ENCODE data around the gene GRIK2. TPM values are rescaled to one million over a fixed set of nuclear protein-coding genes. Genes with fewer than 3 reads are reported as not detected.

Gene GRIK2
- total RNA-seq, 1 donor from 2014 or later: 2.3 TPM

- ATAC-seq (no peak), DNase-seq (no peak)
- intact Hi-C loops (cut with micrococcal nuclease): no loop called here
Observed at GRCh38 chr6:101444717-101445116, 51.2 kb downstream of the GRIK2 start.

GRCh38 chr6:101445527-101445926, 52.0 kb downstream of the GRIK2 start:
- intact Hi-C loops (cut with micrococcal nuclease): no loop called here
- DNase-seq (no peak), ATAC-seq (no peak)

GRCh38 chr6:101450901-101451300, 57.4 kb downstream of the GRIK2 start:
- intact Hi-C loops (cut with micrococcal nuclease): no loop called here
- ATAC-seq: no peak

GRCh38 chr6:101451981-101452380, 58.5 kb downstream of the GRIK2 start:
- ATAC-seq (no peak), DNase-seq (no peak)
- intact Hi-C loops (cut with micrococcal nuclease): no loop called here

More at GRCh38 chr6:101450901-101451300, 57.4 kb downstream of the GRIK2 start:
- DNase-seq: no peak

GRCh38 chr6:101453221-101453620, 59.7 kb downstream of the GRIK2 start:
- intact Hi-C loops (cut with micrococcal nuclease): no loop called here
- no peak for ATAC-seq
- DNase-seq: no peak

- ATAC-seq: no peak
- intact Hi-C loops (cut with micrococcal nuclease): no loop called here
- no peak for DNase-seq
Observed at GRCh38 chr6:101454106-101454676, 60.7 kb downstream of the GRIK2 start.

- DNase-seq (no peak), ATAC-seq (no peak)
- intact Hi-C loops (cut with micrococcal nuclease): no loop called here
Observed at GRCh38 chr6:101458336-101458735, 64.8 kb downstream of the GRIK2 start.

GRCh38 chr6:101458826-101459225, 65.3 kb downstream of the GRIK2 start:
- DNase-seq (no peak), ATAC-seq (no peak)
- intact Hi-C loops (cut with micrococcal nuclease): no loop called here

GRCh38 chr6:101462576-101462975, 69.1 kb downstream of the GRIK2 start:
- ATAC-seq (no peak), DNase-seq (no peak)
- intact Hi-C loops (cut with micrococcal nuclease): no loop called here

- intact Hi-C loops (cut with micrococcal nuclease): no loop called here
- no peak for DNase-seq
Observed at GRCh38 chr6:101465863-101466262, 72.4 kb downstream of the GRIK2 start.

GRCh38 chr6:101477436-101477835, 83.9 kb downstream of the GRIK2 start:
- no peak for DNase-seq

More at GRCh38 chr6:101465863-101466262, 72.4 kb downstream of the GRIK2 start:
- peak; percentile 90 for ATAC-seq

GRCh38 chr6:101478891-101479290, 85.4 kb downstream of the GRIK2 start:
- ATAC-seq (no peak), DNase-seq (no peak)
- intact Hi-C loops (cut with micrococcal nuclease): no loop called here

More at GRCh38 chr6:101477436-101477835, 83.9 kb downstream of the GRIK2 start:
- intact Hi-C loops (cut with micrococcal nuclease): no loop called here
- no peak for ATAC-seq

- DNase-seq: no peak
- ATAC-seq: no peak
- intact Hi-C loops (cut with micrococcal nuclease): no loop called here
Observed at GRCh38 chr6:101482606-101483005, 89.1 kb downstream of the GRIK2 start.

GRCh38 chr6:101484781-101485180, 91.3 kb downstream of the GRIK2 start:
- DNase-seq (no peak), ATAC-seq (no peak)
- intact Hi-C loops (cut with micrococcal nuclease): no loop called here

GRCh38 chr6:101486124-101486523, 92.6 kb downstream of the GRIK2 start:
- no peak for DNase-seq
- intact Hi-C loops (cut with micrococcal nuclease): no loop called here
- no peak for ATAC-seq

- ATAC-seq: no peak
- intact Hi-C loops (cut with micrococcal nuclease): no loop called here
- DNase-seq: no peak
Observed at GRCh38 chr6:101486726-101487125, 93.2 kb downstream of the GRIK2 start.

- no peak for ATAC-seq
Observed at GRCh38 chr6:101489456-101489855, 95.9 kb downstream of the GRIK2 start.

GRCh38 chr6:101490857-101491256, 97.3 kb downstream of the GRIK2 start:
- intact Hi-C loops (cut with micrococcal nuclease): no loop called here
- ATAC-seq: no peak
- no peak for DNase-seq

More at GRCh38 chr6:101489456-101489855, 95.9 kb downstream of the GRIK2 start:
- intact Hi-C loops (cut with micrococcal nuclease): no loop called here
- no peak for DNase-seq

GRCh38 chr6:101502818-101503217, 109.3 kb downstream of the GRIK2 start:
- intact Hi-C loops (cut with micrococcal nuclease): no loop called here
- DNase-seq: no peak
- ATAC-seq: no peak

- ATAC-seq (no peak), DNase-seq (no peak)
- intact Hi-C loops (cut with micrococcal nuclease): no loop called here
Observed at GRCh38 chr6:101509536-101509935, 116.0 kb downstream of the GRIK2 start.

- no peak for DNase-seq
- intact Hi-C loops (cut with micrococcal nuclease): no loop called here
- ATAC-seq: no peak
Observed at GRCh38 chr6:101513181-101513580, 119.7 kb downstream of the GRIK2 start.

- no peak for DNase-seq
- no peak for ATAC-seq
- intact Hi-C loops (cut with micrococcal nuclease): no loop called here
Observed at GRCh38 chr6:101516578-101516977, 123.1 kb downstream of the GRIK2 start.

Data from left ventricle myocardium superior (tissue), 1 donor.